Activated CD8-positive, alpha-beta T cell treated with anti-CD3 and anti-CD28 coated beads for 36 hours (primary cell): Measurements from ENCODE around the gene AK3. TPM values are rescaled to one million over a fixed set of nuclear protein-coding genes. Genes with fewer than 3 reads are reported as not detected.
"Not testable (repeated sequence)": the region's sequence is repeated elsewhere in the genome, so short reads cannot be mapped to it uniquely, and the experiment has no call there.

Source experiments
- ATAC-seq: fragments of 200-7000 bp; cut with Tn5 transposase; one replicate; pipeline ENCODE4 v1.10.0; 2021; ENCODE audit warnings: mild to moderate bottlenecking, moderate library complexity
- CTCF ChIA-PET: fragments of 350-600 bp; sonication (Branson Sonifier 250); formaldehyde crosslinking; loops from one replicate; lab custom pipeline; 2021; ENCODE audit warnings: antibody characterized with exemption; lab: Charles Lee
- POLR2A ChIA-PET: fragments of 350-600 bp; sonication (Branson Sonifier 250); formaldehyde crosslinking; loops from one replicate; lab custom pipeline; 2021; ENCODE audit warnings: antibody characterized with exemption; lab: Charles Lee
- DNase-seq: peaks from one replicate; pipeline ENCODE4 v3.0.0-alpha.2; 2020
- H3K27ac Mint-ChIP-seq: one replicate; pipeline ENCODE4 v1.8.0; 2021; ENCODE audit warnings: mild to moderate bottlenecking, mixed read lengths
- H3K27me3 Mint-ChIP-seq: one replicate; pipeline ENCODE4 v1.8.0; 2021; ENCODE audit warnings: mixed read lengths
- H3K36me3 Mint-ChIP-seq: one replicate; pipeline ENCODE4 v1.8.0; 2021; ENCODE audit warnings: low read depth, mixed read lengths
- H3K4me1 Mint-ChIP-seq: one replicate; pipeline ENCODE4 v1.8.0; 2021; ENCODE audit warnings: low read depth, mixed read lengths
- H3K4me3 Mint-ChIP-seq: one replicate; pipeline ENCODE4 v1.8.0; 2021; ENCODE audit warnings: mild to moderate bottlenecking, moderate library complexity, mixed read lengths
- H3K9me3 Mint-ChIP-seq: one replicate; pipeline ENCODE4 v1.8.0; 2021; ENCODE audit warnings: mixed read lengths
- intact Hi-C: fragments of 100-400 bp; cut with micrococcal nuclease; formaldehyde crosslinking; loops from one replicate; pipeline ENCODE4 v1.10.0; 2022
- total RNA-seq, 2 experiments: library from RNA; stranded (reverse); gene quantifications; one replicate each; pipeline ENCODE4 v1.2.3, GENCODE V29; 2021
- TF ChIP-seq, protein P1 (sequence below): fragments of 200-600 bp; IDR thresholded peaks from one replicate; pipeline ENCODE4 v1.8.0; 2022; ENCODE audit warnings: antibody characterized with exemption, mild to moderate bottlenecking

AK3 gene
- total RNA-seq, result 10 to 100 TPM; 34.3 to 35.5 TPM

DNA sequence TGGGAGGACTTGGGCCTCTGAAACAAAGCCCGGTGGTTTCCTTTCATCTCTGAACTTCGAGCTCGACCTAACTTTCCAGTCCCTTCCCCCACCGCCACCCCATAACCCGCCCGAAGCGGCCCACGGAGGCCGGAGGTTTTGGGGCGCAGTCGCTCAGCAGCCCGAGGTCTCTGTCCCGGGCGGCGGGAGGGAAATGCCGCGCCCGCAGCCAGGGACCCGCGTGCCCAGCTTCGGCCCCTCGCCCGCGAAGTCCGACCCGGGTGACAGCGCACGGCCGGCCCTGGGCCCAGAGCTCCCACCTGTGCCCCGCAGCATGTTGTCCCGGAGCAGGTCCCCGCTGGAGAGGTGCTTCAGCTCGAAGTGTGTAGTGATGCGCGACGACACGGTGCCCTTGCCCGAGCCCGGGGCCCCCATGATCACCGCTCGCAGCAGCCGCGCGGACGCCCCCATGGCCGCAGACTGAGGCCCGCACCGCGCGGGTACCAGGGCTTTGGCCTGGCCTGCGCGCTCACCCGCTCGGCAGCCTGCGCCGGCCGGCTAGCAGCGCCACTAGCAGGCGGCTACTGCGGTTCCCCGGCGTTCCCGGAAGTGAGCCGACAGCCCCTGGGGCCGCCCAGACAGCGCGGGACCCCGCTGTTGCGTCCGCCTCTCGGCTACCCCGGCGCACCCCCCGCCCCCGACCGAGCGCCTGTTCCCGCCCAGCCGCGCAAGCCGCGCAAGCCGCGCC, at the start of gene AK3:
AK3 (minus strand) TSS at position 565 of the 727 bp plus-strand sequence; CDS start at position 450, 115 bp downstream.
- ATAC-seq, result peak; percentile 95
- Mint-ChIP-seq H3K4me1 (peaks cover 34% of the 10 kb centered on the region), H3K27ac (peak within 1 kb of the TSS; percentile 90)

DNA sequence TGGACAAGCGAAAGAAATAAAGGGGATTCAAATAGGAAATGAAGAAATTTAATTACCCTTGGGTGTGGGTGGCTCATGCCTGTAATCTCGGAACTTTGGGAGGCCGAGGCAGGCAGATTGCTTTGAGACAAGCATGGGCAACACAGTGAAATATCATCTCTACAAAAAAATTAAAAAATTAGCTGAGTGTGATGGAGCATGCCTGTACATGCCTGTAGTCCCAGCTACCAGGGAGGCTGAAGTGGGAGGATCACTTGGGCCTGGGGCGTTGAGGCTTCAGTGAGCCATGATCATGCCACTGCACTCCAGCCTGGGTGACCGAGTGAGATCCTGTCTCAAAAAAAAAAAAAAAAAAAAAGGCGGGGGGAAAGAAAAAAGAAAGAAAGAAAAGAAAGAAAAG, 47.7 kb upstream of the AK3 start:
- Mint-ChIP-seq H3K27ac (no peak overlapping the region), H3K4me3 (no peak overlapping the region), H3K9me3 (no peaks in the 10 kb centered on the region), H3K4me1 (peaks cover 21% of the 10 kb centered on the region), H3K27me3 (peaks cover 2% of the 10 kb centered on the region), H3K36me3 (no peaks in the 10 kb centered on the region)
- ATAC-seq, result no peak
- TF ChIP-seq, protein P1, sequence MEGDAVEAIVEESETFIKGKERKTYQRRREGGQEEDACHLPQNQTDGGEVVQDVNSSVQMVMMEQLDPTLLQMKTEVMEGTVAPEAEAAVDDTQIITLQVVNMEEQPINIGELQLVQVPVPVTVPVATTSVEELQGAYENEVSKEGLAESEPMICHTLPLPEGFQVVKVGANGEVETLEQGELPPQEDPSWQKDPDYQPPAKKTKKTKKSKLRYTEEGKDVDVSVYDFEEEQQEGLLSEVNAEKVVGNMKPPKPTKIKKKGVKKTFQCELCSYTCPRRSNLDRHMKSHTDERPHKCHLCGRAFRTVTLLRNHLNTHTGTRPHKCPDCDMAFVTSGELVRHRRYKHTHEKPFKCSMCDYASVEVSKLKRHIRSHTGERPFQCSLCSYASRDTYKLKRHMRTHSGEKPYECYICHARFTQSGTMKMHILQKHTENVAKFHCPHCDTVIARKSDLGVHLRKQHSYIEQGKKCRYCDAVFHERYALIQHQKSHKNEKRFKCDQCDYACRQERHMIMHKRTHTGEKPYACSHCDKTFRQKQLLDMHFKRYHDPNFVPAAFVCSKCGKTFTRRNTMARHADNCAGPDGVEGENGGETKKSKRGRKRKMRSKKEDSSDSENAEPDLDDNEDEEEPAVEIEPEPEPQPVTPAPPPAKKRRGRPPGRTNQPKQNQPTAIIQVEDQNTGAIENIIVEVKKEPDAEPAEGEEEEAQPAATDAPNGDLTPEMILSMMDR, result no peak
- intact Hi-C loops, result no loop called here
- POLR2A ChIA-PET, result no interaction called here
- no peak for DNase-seq
- CTCF ChIA-PET, result interaction anchor here (1.5 to 1.8 kb wide), 2 partner anchors 26 to 29 kb away, joined by 4 to 7 read pairs; no protein-coding TSS in a partner anchor

More for the DNA sequence above, at the start of gene AK3:
- TF ChIP-seq, protein P1, result no peak
- DNase-seq, result peak; percentile 92
- Mint-ChIP-seq H3K27me3 (no peaks in the 10 kb centered on the region), H3K9me3 (no peaks in the 10 kb centered on the region), H3K4me3 (peak within 1 kb of the TSS; percentile 88), H3K36me3 (peaks cover 6% of the 10 kb centered on the region)
- intact Hi-C loops, result loop anchor here (5.0 to 10.0 kb wide), 2 partner anchors 64 to 136 kb away; partner anchors contain the start of gene CDC37L1
- POLR2A ChIA-PET, result interaction anchor here (0.6 to 2.5 kb wide), 20 partner anchors 9 to 1214 kb away, joined by 3 to 10 read pairs (median 4); partner anchors contain the start of genes CDC37L1 and PLPP6
- CTCF ChIA-PET, result interaction anchor here (0.8 to 1.4 kb wide), 9 partner anchors 9 to 228 kb away, joined by 3 to 4 read pairs (median 4); no protein-coding TSS in a partner anchor

DNA sequence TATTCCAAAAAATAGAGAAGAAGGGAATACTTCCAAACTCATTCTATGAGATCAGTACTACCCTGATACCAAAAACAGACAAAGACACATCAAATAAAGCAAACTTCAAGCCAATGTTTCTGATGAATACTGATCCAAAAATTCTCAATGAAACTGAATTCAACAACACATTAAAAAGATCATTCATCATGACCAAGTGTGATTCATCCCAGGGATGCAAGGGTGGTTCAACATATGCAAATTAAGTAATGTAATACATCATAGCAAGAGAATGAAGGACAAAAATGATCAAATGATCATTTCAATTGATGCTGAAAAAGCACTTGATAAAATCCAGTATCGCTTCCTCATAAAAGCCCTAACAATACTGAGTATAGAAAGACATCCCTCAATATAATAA, 46.9 kb upstream of the AK3 start:
- no peak for ATAC-seq
- H3K36me3 Mint-ChIP-seq, result no peaks in the 10 kb centered on the region
- intact Hi-C loops, result no loop called here
- peaks cover 2% of the 10 kb centered on the region for H3K27me3 Mint-ChIP-seq
- no peak for DNase-seq
- no peaks in the 10 kb centered on the region for H3K9me3 Mint-ChIP-seq
- H3K4me1 Mint-ChIP-seq, result peaks cover 21% of the 10 kb centered on the region
- ChIA-PET CTCF (interaction anchor here (1.5 kb wide), 1 partner anchor 26 kb away, joined by 7 read pairs; no protein-coding TSS in a partner anchor), POLR2A (no interaction called here)
- no peak overlapping the region for H3K4me3 Mint-ChIP-seq
- no peak overlapping the region for H3K27ac Mint-ChIP-seq
- TF ChIP-seq, protein P1, result no peak

DNA sequence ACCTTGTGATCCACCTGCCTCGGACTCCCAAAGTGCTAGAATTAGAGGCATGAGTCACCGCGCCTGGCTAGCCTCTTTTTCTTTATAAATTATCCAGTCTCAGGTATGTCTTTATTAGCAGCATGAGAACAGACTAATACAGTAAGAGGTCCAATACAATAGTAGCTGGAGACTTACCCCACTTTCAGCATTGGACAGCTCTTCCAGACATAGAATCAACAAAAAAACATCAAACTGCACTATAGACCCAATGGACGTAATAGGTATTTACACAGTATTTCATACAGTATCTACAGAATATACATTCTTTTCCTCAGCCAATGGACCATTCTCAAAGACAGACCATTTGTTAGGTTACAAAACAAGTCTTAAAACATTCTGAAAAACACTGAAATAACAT, 45.6 kb upstream of the AK3 start:
- peaks cover 14% of the 10 kb centered on the region for H3K4me1 Mint-ChIP-seq
- no peaks in the 10 kb centered on the region for H3K36me3 Mint-ChIP-seq
- H3K27ac Mint-ChIP-seq, result no peak overlapping the region
- no peaks in the 10 kb centered on the region for H3K9me3 Mint-ChIP-seq
- TF ChIP-seq, protein P1, result no peak
- H3K4me3 Mint-ChIP-seq, result no peak overlapping the region
- peaks cover 2% of the 10 kb centered on the region for H3K27me3 Mint-ChIP-seq
- ChIA-PET POLR2A (no interaction called here), CTCF (interaction anchor here (2.0 kb wide), 1 partner anchor 24 kb away, joined by 6 read pairs; no protein-coding TSS in a partner anchor)
- ATAC-seq (no peak), DNase-seq (no peak)
- intact Hi-C loops, result no loop called here

DNA sequence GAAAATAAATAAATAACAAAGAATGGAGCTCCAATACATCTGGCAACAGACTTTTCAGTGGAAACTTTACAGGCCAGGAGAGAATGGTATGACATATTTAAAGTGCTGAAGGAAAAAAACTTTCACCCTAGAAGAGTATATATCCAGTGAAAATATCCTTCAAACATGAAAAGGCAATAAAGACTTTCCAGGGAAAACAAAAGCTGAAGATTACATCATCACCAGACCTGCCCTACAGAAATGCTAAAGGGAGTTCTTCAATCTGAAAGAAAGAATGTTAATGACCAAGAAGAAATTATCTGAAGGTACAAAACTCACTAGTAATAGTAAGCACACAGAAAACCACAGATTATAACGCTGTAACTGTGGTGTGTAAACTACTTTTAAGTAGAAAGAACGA, 43.4 kb upstream of the AK3 start:
- ChIA-PET CTCF (no interaction called here), POLR2A (no interaction called here)
- peaks cover 2% of the 10 kb centered on the region for H3K27me3 Mint-ChIP-seq
- no peak overlapping the region for H3K4me3 Mint-ChIP-seq
- H3K9me3 Mint-ChIP-seq, result no peaks in the 10 kb centered on the region
- H3K27ac Mint-ChIP-seq, result no peak overlapping the region
- no peak for ATAC-seq
- peaks cover 5% of the 10 kb centered on the region for H3K4me1 Mint-ChIP-seq
- intact Hi-C loops, result no loop called here
- TF ChIP-seq, protein P1, result no peak
- no peaks in the 10 kb centered on the region for H3K36me3 Mint-ChIP-seq
- no peak for DNase-seq

DNA sequence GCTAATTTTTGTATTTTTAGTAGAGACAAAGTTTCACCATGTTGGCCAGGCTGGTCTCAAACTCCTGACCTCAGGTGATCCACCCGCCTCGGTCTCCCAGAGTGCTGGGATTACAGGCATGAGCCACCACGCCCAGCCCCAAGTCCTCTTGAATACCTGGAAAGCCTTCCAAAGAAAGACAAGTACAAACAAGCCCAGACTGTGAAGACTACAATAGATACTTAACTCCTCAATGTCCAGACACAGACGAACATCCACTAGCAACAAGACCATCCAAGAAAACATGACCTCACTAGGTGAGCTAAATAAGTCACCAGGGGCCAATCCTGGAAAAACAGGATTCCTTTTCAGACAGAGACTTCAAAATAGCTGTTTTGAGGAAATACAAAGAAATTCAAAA, 42.2 kb upstream of the AK3 start:
- POLR2A ChIA-PET, H3K36me3 Mint-ChIP-seq, H3K9me3 Mint-ChIP-seq, H3K27me3 Mint-ChIP-seq, ATAC-seq, H3K27ac Mint-ChIP-seq, intact Hi-C loops, H3K4me3 Mint-ChIP-seq, DNase-seq, H3K4me1 Mint-ChIP-seq: not testable (repeated sequence)
- CTCF ChIA-PET, result interaction anchor here (1.2 to 1.5 kb wide), 3 partner anchors 15 to 24 kb away, joined by 3 to 6 read pairs (median 3); no protein-coding TSS in a partner anchor
